WTC11 (cell line): Measurements from ENCODE around the gene TSC22D4. TPM values are rescaled to one million over a fixed set of nuclear protein-coding genes. Genes with fewer than 3 reads are reported as not detected.

Experiments used
- ATAC-seq: fragments of 200-7000 bp; cut with Tn5 transposase; 2 replicates; pipeline ENCODE4 v1.10.0; 2021; ENCODE audit warnings: mild to moderate bottlenecking, moderate library complexity
- CTCF ChIA-PET: fragments of 300-600 bp; sonication (Branson Sonifier 250); formaldehyde crosslinking; loops from one replicate; lab custom pipeline; 2021; ENCODE audit warnings: antibody characterized with exemption; lab: Charles Lee
- POLR2A ChIA-PET: fragments of 350-600 bp; sonication (Branson Sonifier 250); formaldehyde crosslinking; loops from one replicate; lab custom pipeline; 2021; ENCODE audit warnings: antibody characterized with exemption; lab: Charles Lee
- DNase-seq: peaks from one replicate; pipeline ENCODE4 v3.0.0; 2021; ENCODE audit warnings: low spot score
- H3K27ac Mint-ChIP-seq: 2 replicates; pipeline ENCODE4 v1.8.0; 2021; ENCODE audit warnings: mixed read lengths
- H3K27me3 Mint-ChIP-seq: 2 replicates; pipeline ENCODE4 v1.8.0; 2021; ENCODE audit warnings: low read depth, mild to moderate bottlenecking, moderate library complexity, mixed read lengths
- H3K36me3 Mint-ChIP-seq: 2 replicates; pipeline ENCODE4 v1.8.0; 2021; ENCODE audit warnings: mixed read lengths
- H3K4me1 Mint-ChIP-seq: 2 replicates; pipeline ENCODE4 v1.8.0; 2022; ENCODE audit warnings: mixed read lengths
- H3K4me3 Mint-ChIP-seq: 2 replicates; pipeline ENCODE4 v1.8.0; 2021; ENCODE audit warnings: mild to moderate bottlenecking, moderate library complexity, mixed read lengths
- H3K9me3 Mint-ChIP-seq: 2 replicates; pipeline ENCODE4 v1.8.0; 2021; ENCODE audit warnings: mixed read lengths
- ATF1 ChIP-seq: sonication (generic); formaldehyde crosslinking; IDR thresholded peaks from 2 replicates; pipeline ENCODE4 v1.8.1; 2023; ENCODE audit warnings: mild to moderate bottlenecking, moderate library complexity, missing genetic modification reagents
- CBFB ChIP-seq: sonication (generic); formaldehyde crosslinking; IDR thresholded peaks from 2 replicates; pipeline ENCODE4 v1.8.1; 2022; ENCODE audit warnings: mild to moderate bottlenecking, low read depth, missing genetic modification reagents
- CREM ChIP-seq: sonication (generic); formaldehyde crosslinking; IDR thresholded peaks from 2 replicates; pipeline ENCODE4 v1.8.1; 2022; ENCODE audit warnings: mild to moderate bottlenecking, missing genetic modification reagents, moderate library complexity
- EMX1 ChIP-seq: fragments of 250-450 bp; sonication (Bioruptor Pico); IDR thresholded peaks from 2 replicates; pipeline ENCODE4 v1.8.0; 2021; ENCODE audit warnings: mild to moderate bottlenecking
- FOXK1 ChIP-seq: sonication (generic); formaldehyde crosslinking; IDR thresholded peaks from 2 replicates; pipeline ENCODE4 v1.8.0; 2022; ENCODE audit warnings: mild to moderate bottlenecking, moderate library complexity, missing genetic modification reagents
- MAX ChIP-seq: sonication (generic); formaldehyde crosslinking; IDR thresholded peaks from 2 replicates; pipeline ENCODE4 v1.8.0; 2022; ENCODE audit warnings: mild to moderate bottlenecking, missing genetic modification reagents
- NFATC4 ChIP-seq: fragments of 250-450 bp; sonication (Bioruptor Pico); IDR thresholded peaks from 2 replicates; pipeline ENCODE4 v1.9.0; 2021; ENCODE audit warnings: mild to moderate bottlenecking
- NFE2L1 ChIP-seq: sonication (generic); formaldehyde crosslinking; IDR thresholded peaks from 2 replicates; pipeline ENCODE4 v1.8.1; 2023; ENCODE audit warnings: missing genetic modification reagents
- NR2C2 ChIP-seq: sonication (generic); formaldehyde crosslinking; IDR thresholded peaks from 2 replicates; pipeline ENCODE4 v1.8.0; 2022; ENCODE audit warnings: mild to moderate bottlenecking, missing genetic modification reagents
- OVOL2 ChIP-seq: fragments of 250-450 bp; sonication (Bioruptor Pico); IDR thresholded peaks from 2 replicates; pipeline ENCODE4 v1.9.0; 2021; ENCODE audit warnings: mild to moderate bottlenecking, borderline replicate concordance
- SOX15 ChIP-seq: fragments of 250-450 bp; sonication (Bioruptor Pico); IDR thresholded peaks from 2 replicates; pipeline ENCODE4 v1.9.0; 2021; ENCODE audit warnings: mild to moderate bottlenecking
- ZBTB43 ChIP-seq: sonication (generic); formaldehyde crosslinking; IDR thresholded peaks from 2 replicates; pipeline ENCODE4 v1.8.1; 2023; ENCODE audit warnings: mild to moderate bottlenecking, missing genetic modification reagents
- ZMAT4 ChIP-seq: fragments of 250-450 bp; sonication (Bioruptor Pico); IDR thresholded peaks from 2 replicates; pipeline ENCODE4 v1.9.0; 2021; ENCODE audit warnings: mild to moderate bottlenecking
- ZNF121 ChIP-seq: sonication (generic); formaldehyde crosslinking; IDR thresholded peaks from 2 replicates; pipeline ENCODE4 v1.8.0; 2023; ENCODE audit warnings: missing genetic modification reagents
- ZNF416 ChIP-seq: fragments of 250-450 bp; sonication (Bioruptor Pico); IDR thresholded peaks from 2 replicates; pipeline ENCODE4 v1.9.0; 2021; ENCODE audit warnings: mild to moderate bottlenecking, inconsistent platforms
- total RNA-seq: library from RNA; stranded (reverse); gene quantifications from 3 replicates; pipeline ENCODE4 v1.2.3, GENCODE V29; 2021
- TF ChIP-seq, protein P1 (sequence below): fragments of 250-450 bp; sonication (Bioruptor Pico); IDR thresholded peaks from 2 replicates; pipeline ENCODE4 v1.9.0; 2021; ENCODE audit warnings: mild to moderate bottlenecking
- TF ChIP-seq, protein P2 (sequence below): sonication (generic); formaldehyde crosslinking; IDR thresholded peaks from 2 replicates; pipeline ENCODE4 v1.8.1; 2022; ENCODE audit warnings: missing genetic modification reagents, borderline replicate concordance
- TF ChIP-seq, protein P3 (sequence below): sonication (generic); formaldehyde crosslinking; IDR thresholded peaks from 2 replicates; pipeline ENCODE4 v1.8.1; 2022; ENCODE audit warnings: low read depth, missing genetic modification reagents, borderline replicate concordance

TSC22D4 gene
- total RNA-seq, 1 experiment from 2014 or later, result 34.5 TPM

- ChIA-PET POLR2A (no interaction called here), CTCF (interaction anchor here (0.6 to 3.9 kb wide), 14 partner anchors 10 to 213 kb away, joined by 3 to 21 read pairs (median 4); partner anchors contain the start of genes MEPCE, NYAP1 and POP7)
- H3K27ac Mint-ChIP-seq, result no peak overlapping the region
- peaks cover 18% of the 10 kb centered on the region for H3K27me3 Mint-ChIP-seq
- no peak for DNase-seq
- TF ChIP-seq, protein P1, sequence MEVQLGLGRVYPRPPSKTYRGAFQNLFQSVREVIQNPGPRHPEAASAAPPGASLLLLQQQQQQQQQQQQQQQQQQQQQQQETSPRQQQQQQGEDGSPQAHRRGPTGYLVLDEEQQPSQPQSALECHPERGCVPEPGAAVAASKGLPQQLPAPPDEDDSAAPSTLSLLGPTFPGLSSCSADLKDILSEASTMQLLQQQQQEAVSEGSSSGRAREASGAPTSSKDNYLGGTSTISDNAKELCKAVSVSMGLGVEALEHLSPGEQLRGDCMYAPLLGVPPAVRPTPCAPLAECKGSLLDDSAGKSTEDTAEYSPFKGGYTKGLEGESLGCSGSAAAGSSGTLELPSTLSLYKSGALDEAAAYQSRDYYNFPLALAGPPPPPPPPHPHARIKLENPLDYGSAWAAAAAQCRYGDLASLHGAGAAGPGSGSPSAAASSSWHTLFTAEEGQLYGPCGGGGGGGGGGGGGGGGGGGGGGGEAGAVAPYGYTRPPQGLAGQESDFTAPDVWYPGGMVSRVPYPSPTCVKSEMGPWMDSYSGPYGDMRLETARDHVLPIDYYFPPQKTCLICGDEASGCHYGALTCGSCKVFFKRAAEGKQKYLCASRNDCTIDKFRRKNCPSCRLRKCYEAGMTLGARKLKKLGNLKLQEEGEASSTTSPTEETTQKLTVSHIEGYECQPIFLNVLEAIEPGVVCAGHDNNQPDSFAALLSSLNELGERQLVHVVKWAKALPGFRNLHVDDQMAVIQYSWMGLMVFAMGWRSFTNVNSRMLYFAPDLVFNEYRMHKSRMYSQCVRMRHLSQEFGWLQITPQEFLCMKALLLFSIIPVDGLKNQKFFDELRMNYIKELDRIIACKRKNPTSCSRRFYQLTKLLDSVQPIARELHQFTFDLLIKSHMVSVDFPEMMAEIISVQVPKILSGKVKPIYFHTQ, result no peak
- TF ChIP-seq MAX (CRISPR knock-in tag) (no peak), ZNF121 (CRISPR knock-in tag) (peak; percentile 81; the same call in 1 of the 2 replicates)
- TF ChIP-seq, protein P2, sequence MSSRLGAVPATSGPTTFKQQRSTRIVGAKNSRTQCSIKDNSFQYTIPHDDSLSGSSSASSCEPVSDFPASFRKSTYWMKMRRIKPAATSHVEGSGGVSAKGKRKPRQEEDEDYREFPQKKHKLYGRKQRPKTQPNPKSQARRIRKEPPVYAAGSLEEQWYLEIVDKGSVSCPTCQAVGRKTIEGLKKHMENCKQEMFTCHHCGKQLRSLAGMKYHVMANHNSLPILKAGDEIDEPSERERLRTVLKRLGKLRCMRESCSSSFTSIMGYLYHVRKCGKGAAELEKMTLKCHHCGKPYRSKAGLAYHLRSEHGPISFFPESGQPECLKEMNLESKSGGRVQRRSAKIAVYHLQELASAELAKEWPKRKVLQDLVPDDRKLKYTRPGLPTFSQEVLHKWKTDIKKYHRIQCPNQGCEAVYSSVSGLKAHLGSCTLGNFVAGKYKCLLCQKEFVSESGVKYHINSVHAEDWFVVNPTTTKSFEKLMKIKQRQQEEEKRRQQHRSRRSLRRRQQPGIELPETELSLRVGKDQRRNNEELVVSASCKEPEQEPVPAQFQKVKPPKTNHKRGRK, result 0 out of 2 replicates have a peak, but pooled peaks have one; percentile 46
- H3K4me3 Mint-ChIP-seq, result peak overlapping the region; percentile 64
- no peaks in the 10 kb centered on the region for H3K9me3 Mint-ChIP-seq
- H3K4me1 Mint-ChIP-seq, result peaks cover 22% of the 10 kb centered on the region
- no peak for ATAC-seq
- H3K36me3 Mint-ChIP-seq, result no peaks in the 10 kb centered on the region
Measured at GRCh38 chr7:100492738-100493475, 13.9 kb upstream of the TSC22D4 start.

DNA sequence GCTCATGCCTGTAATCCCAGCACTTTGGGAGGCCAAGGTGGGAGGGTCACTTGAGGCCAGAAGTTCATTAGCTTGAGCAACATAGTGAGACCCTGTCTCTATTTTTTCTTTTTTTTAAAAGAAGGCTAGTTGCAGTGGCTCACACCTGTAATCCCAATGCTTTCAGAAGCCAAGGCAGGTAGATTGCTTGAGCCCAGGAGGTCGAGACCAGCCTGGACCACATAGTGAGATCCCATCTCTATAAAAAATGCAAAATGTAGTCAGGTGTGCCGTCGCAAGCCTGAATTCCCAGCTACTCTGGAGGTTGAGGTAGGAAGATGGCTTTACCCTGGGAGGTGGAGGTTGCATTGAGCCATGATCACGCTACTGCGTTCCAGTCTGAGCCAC is 12.2 kb upstream of the TSC22D4 start:
- ChIA-PET POLR2A (no interaction called here), CTCF (no interaction called here)
- H3K9me3 Mint-ChIP-seq, result no peaks in the 10 kb centered on the region
- H3K27ac Mint-ChIP-seq, result no peak overlapping the region
- no peak for DNase-seq
- ATAC-seq, result no peak
- TF ChIP-seq ZNF121 (CRISPR knock-in tag) (peak; percentile 47; the same call in 1 of the 2 replicates), EMX1 (CRISPR knock-in tag) (no peak), NFATC4 (no peak)
- no peaks in the 10 kb centered on the region for H3K36me3 Mint-ChIP-seq
- H3K27me3 Mint-ChIP-seq, result peaks cover 18% of the 10 kb centered on the region
- peaks cover 26% of the 10 kb centered on the region for H3K4me1 Mint-ChIP-seq
- no peak overlapping the region for H3K4me3 Mint-ChIP-seq

- ChIA-PET POLR2A (interaction anchor here (1.1 to 1.4 kb wide), 2 partner anchors 21 to 52 kb away, joined by 3 read pairs; no protein-coding TSS in a partner anchor), CTCF (interaction anchor here (0.9 to 3.2 kb wide), 18 partner anchors 12 to 587 kb away, joined by 3 to 17 read pairs (median 4); partner anchors contain the start of genes AGFG2, FBXO24, LRCH4 and MOSPD3)
- Mint-ChIP-seq H3K9me3 (no peaks in the 10 kb centered on the region), H3K4me1 (peaks cover 31% of the 10 kb centered on the region), H3K36me3 (no peaks in the 10 kb centered on the region), H3K4me3 (no peak overlapping the region), H3K27me3 (peaks cover 18% of the 10 kb centered on the region), H3K27ac (no peak overlapping the region)
- ATAC-seq (no peak), DNase-seq (no peak)
- TF ChIP-seq FOXK1 (no peak), CBFB (CRISPR knock-in tag) (no peak), ZMAT4 (CRISPR knock-in tag) (no peak)
Measured at GRCh38 chr7:100490483-100491191, 11.6 kb upstream of the TSC22D4 start.

DNA sequence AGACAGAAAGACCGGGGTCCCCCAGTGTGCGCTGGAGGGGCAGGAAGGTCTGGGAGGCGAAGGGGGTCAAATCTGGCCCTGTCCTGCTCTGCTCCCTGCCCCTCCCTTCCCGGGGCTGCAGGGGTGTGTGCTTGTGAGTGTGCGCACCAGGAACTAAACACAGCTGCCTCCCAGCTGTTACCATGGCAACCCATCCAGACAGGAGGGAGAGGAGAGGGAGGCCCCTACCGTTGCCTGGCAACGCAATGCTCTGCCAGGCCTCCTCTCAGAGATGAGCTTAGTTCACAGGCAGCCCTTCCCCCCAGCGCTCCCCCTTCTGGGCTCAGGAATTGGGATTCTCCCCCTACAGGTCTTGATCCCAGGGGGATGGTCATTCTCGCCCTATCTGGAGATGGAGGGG is 10.8 kb upstream of the TSC22D4 start:
- Mint-ChIP-seq H3K4me3 (no peak overlapping the region), H3K27ac (no peak overlapping the region), H3K36me3 (no peaks in the 10 kb centered on the region), H3K9me3 (no peaks in the 10 kb centered on the region), H3K27me3 (peaks cover 17% of the 10 kb centered on the region), H3K4me1 (peaks cover 36% of the 10 kb centered on the region)
- ATAC-seq, result peak; percentile 63
- peak; percentile 85 for DNase-seq
- POLR2A ChIA-PET, result interaction anchor here (1.1 to 1.4 kb wide), 2 partner anchors 20 to 52 kb away, joined by 3 read pairs; no protein-coding TSS in a partner anchor
- CTCF ChIA-PET, result interaction anchor here (0.9 to 3.2 kb wide), 18 partner anchors 12 to 588 kb away, joined by 3 to 17 read pairs (median 4); partner anchors contain the start of genes AGFG2, FBXO24, LRCH4 and MOSPD3
- TF ChIP-seq, protein P3, sequence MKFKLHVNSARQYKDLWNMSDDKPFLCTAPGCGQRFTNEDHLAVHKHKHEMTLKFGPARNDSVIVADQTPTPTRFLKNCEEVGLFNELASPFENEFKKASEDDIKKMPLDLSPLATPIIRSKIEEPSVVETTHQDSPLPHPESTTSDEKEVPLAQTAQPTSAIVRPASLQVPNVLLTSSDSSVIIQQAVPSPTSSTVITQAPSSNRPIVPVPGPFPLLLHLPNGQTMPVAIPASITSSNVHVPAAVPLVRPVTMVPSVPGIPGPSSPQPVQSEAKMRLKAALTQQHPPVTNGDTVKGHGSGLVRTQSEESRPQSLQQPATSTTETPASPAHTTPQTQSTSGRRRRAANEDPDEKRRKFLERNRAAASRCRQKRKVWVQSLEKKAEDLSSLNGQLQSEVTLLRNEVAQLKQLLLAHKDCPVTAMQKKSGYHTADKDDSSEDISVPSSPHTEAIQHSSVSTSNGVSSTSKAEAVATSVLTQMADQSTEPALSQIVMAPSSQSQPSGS (CRISPR knock-in tag), result no peak
- no peak for TF ChIP-seq ATF1 (CRISPR knock-in tag)
- no peak for TF ChIP-seq NFE2L1 (CRISPR knock-in tag)
- TF ChIP-seq ZNF416 (CRISPR knock-in tag), result no peak
- no peak for TF ChIP-seq SOX15
- TF ChIP-seq CREM (CRISPR knock-in tag), result no peak
- TF ChIP-seq ZBTB43 (CRISPR knock-in tag), result no peak
- no peak for TF ChIP-seq NR2C2 (CRISPR knock-in tag)
- no peak for TF ChIP-seq EMX1 (CRISPR knock-in tag)
- TF ChIP-seq OVOL2 (CRISPR knock-in tag), result no peak
